Heart right ventricle (tissue), 16 donors: ENCODE results near the gene SMURF2. TPM values are rescaled to one million over a fixed set of nuclear protein-coding genes. Genes with fewer than 3 reads are reported as not detected.

Experiments
- ATAC-seq, 8 donors: fragments of 200-7000 bp; cut with Tn5 transposase; one replicate each; pipeline ENCODE4 v1.9.1; 2020; ENCODE audit warnings: mild to moderate bottlenecking in 8 of 8, moderate library complexity in 8 of 8, moderate number of reproducible peaks in 1 of 8
- DNase-seq, 2 donors: peaks; one replicate each; pipeline ENCODE4 v3.0.0-alpha.2; 2020
- H3K27ac ChIP-seq, 10 donors: fragments of 200-600 bp; sonication (generic) in 2 of 10; one replicate each; pipeline versions ENCODE4 v1.5.0 to v1.8.0; 2020 to 2022; ENCODE audit warnings: mild to moderate bottlenecking in 3 of 10
- H3K27me3 ChIP-seq, 7 donors: fragments of 200-600 bp; one replicate each; pipeline ENCODE4 v1.8.0; 2021 to 2022; ENCODE audit warnings: mild to moderate bottlenecking in 2 of 7
- H3K36me3 ChIP-seq, 9 donors: fragments of 200-600 bp; sonication (generic) in 1 of 9; one replicate each; pipeline versions ENCODE4 v1.5.0 to v1.8.0; 2020 to 2022; ENCODE audit warnings: mild to moderate bottlenecking in 2 of 9
- H3K4me1 ChIP-seq, 9 donors: fragments of 200-600 bp; sonication (generic) in 1 of 9; one replicate each; pipeline versions ENCODE4 v1.5.0 to v1.8.0; 2020 to 2022; ENCODE audit warnings: mild to moderate bottlenecking in 4 of 9
- H3K4me3 ChIP-seq, 10 donors: fragments of 200-600 bp; sonication (generic) in 2 of 10; one replicate each; pipeline versions ENCODE4 v1.5.0 to v1.8.0; 2020 to 2022; ENCODE audit warnings: mild to moderate bottlenecking in 7 of 10, moderate library complexity in 2 of 10
- H3K9me3 ChIP-seq, 11 donors: fragments of 200-600 bp in 10 of 11; sonication (generic) in 2 of 11; one replicate each; pipeline versions ENCODE4 v1.5.0 to v1.8.0; 2013 to 2022; ENCODE audit warnings: mild to moderate bottlenecking in 2 of 11, control low read depth in 1 of 11, moderate library complexity in 1 of 11
- WGBS, 2 donors: extraction: QIAGEN DNeasy Blood & Tissue Kit; methylation state at CpG; one replicate each; pipeline ENCODE4 v1.1.7; 2013; ENCODE audit warnings: inconsistent platforms in 1 of 2; 5-methylcytosine and 5-hydroxymethylcytosine counted together
- intact Hi-C, 10 donors: fragments of 100-400 bp; cut with DNase I; formaldehyde crosslinking; loops; one replicate each; pipeline versions ENCODE4 v1.11.1 to v1.14.2; 2022
- polyA plus RNA-seq, 2 donors: library from polyadenylated mRNA; stranded (reverse); fragments of 200-250 nt; gene quantifications; one replicate each; pipeline ENCODE4 v1.2.3, GENCODE V29; 2013
- total RNA-seq, 10 donors: library from RNA; stranded (reverse); fragmentation: NEBNext Ultra II Directional in 3 of 10; extraction: Animal tissue kit (Norgen Biotek cat#: 25700) in 3 of 10; gene quantifications; one replicate each; pipeline versions ENCODE4 v1.2.1 to v1.2.4, GENCODE V29; 2021 to 2023
- TF ChIP-seq, protein P1 (sequence below), 9 donors: fragments of 200-600 bp; sonication (generic) in 2 of 9; IDR thresholded peaks; one replicate each; pipeline versions ENCODE4 v1.5.0 to v1.8.0; 2021 to 2022; ENCODE audit warnings: antibody characterized with exemption in 9 of 9, mild to moderate bottlenecking in 5 of 9, moderate library complexity in 1 of 9
- donor health status: Arrhythmogenic right ventricular cardiomyopathy.
- donor health status: ischemic (EF 13 %, LVEDD 7.1; RV severe dilation, severe dysfunction).
- donor health status: healthy with polysubstance abuse.
- donor health status: DM: no; HTN: yes; CAD: no.
- donor health status: DM: no; HTN: no; CAD: no.
- donor health status: ischemic (EF 25% LVEDD 6.9; RV normal size, moderate dysfunction).
- donor health status: ischemic (EF 25% LVEDD 5.7; RV mildly dilated, moderate dysfunction).
- donor health status: healthy.
- donor health status: DM: yes; HTN: yes; CAD: no.
- donor health status: Ischemic cardiomyopathy.
- donor health status: ischemic (EF 35%, LVEDD 5.7; RV mildly dilated, moderate dysfunction).
- donor health status: nonischemic (EF 11% LVEDD 7.7; RV severe dilation, severe dysfunction).
- donor health status: DM: yes; HTN: yes; CAD: no.
- donor health status: PGD.
- donor health status: ischemic (EF 29% LVEDD 5.4; RV normal size, mild dysfunction).
- donor health status: nonischemic (EF 23%, LVEDD 6.1; RV moderate dilation, normal function).

The SMURF2 gene
- total and polyA plus RNA-seq, 12 donors, result 4.0 to 15.5 (median 12.2) TPM

DNA sequence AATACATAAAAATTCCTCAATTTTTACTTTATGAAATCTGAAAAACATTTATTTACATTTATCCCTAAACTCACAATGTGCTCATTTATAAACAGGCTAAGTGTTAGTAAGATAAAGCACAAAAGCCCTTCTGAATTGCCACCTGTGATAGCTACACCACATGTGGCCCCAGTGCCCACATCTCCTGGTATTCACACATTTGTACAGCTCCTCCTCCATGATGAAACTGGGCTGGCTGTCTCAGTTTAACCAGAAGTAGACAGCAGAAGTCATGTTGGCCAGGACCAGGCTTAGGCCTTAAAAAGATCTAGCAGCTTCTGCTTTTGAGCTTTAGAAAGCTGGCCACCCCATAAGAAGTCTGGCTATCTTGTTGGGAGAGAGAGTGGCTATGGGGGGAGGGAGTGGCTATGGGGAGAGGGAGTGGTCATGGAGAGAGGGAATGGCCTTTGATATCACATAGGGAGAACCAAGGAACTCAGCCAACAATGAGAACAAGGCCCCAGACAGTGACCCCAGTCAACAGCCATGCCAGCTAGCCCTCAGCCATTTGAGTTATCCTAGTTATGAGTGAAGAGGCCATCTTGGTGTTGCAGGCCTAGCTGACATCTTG is 108.0 kb downstream of the SMURF2 start:
- ATAC-seq, result no peak

GRCh38 chr17:64551461-64551860 is 110.6 kb downstream of the SMURF2 start:
- Histone ChIP-seq H3K27me3 (no peaks in the 10 kb centered on the region), H3K36me3 (peaks cover 0 to 100% (median 29%) of the 10 kb centered on the region in 9 donors), H3K4me3 (no peak overlapping the region), H3K9me3 (no peaks in the 10 kb centered on the region), H3K27ac (no peak overlapping the region), H3K4me1 (no peaks in the 10 kb centered on the region)
- intact Hi-C loops, result no loop called here
- no peak for ATAC-seq
- 86 to 91% methylated on average over 5 of the region's 5 CpGs for WGBS, 2 donors
- TF ChIP-seq, protein P1, sequence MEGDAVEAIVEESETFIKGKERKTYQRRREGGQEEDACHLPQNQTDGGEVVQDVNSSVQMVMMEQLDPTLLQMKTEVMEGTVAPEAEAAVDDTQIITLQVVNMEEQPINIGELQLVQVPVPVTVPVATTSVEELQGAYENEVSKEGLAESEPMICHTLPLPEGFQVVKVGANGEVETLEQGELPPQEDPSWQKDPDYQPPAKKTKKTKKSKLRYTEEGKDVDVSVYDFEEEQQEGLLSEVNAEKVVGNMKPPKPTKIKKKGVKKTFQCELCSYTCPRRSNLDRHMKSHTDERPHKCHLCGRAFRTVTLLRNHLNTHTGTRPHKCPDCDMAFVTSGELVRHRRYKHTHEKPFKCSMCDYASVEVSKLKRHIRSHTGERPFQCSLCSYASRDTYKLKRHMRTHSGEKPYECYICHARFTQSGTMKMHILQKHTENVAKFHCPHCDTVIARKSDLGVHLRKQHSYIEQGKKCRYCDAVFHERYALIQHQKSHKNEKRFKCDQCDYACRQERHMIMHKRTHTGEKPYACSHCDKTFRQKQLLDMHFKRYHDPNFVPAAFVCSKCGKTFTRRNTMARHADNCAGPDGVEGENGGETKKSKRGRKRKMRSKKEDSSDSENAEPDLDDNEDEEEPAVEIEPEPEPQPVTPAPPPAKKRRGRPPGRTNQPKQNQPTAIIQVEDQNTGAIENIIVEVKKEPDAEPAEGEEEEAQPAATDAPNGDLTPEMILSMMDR (IDR thresholded peaks at IDR 0.05), result no peak
- DNase-seq, result no peak

More for the DNA sequence above, 108.0 kb downstream of the SMURF2 start:
- Histone ChIP-seq H3K36me3 (peaks cover 0 to 100% (median 21%) of the 10 kb centered on the region in 9 donors), H3K4me3 (no peak overlapping the region), H3K4me1 (no peaks in the 10 kb centered on the region), H3K27me3 (no peaks in the 10 kb centered on the region), H3K9me3 (no peaks in the 10 kb centered on the region), H3K27ac (no peak overlapping the region)
- intact Hi-C loops, result no loop called here
- TF ChIP-seq, protein P1 (IDR thresholded peaks at IDR 0.05), result no peak
- DNase-seq, result no peak

- DNase-seq, result no peak
- Histone ChIP-seq H3K27ac (no peak overlapping the region), H3K4me3 (no peak overlapping the region), H3K36me3 (peaks cover 0 to 100% (median 24%) of the 10 kb centered on the region in 9 donors), H3K4me1 (no peaks in the 10 kb centered on the region), H3K27me3 (no peaks in the 10 kb centered on the region), H3K9me3 (no peaks in the 10 kb centered on the region)
- intact Hi-C loops, result no loop called here
- WGBS, 2 donors, result 76 to 86% methylated on average over 10 of the region's 10 CpGs
- no peak for ATAC-seq
- TF ChIP-seq, protein P1 (IDR thresholded peaks at IDR 0.05), result no peak
These were observed 114.8 kb downstream of the SMURF2 start for GRCh38 chr17:64547319-64547718.

DNA sequence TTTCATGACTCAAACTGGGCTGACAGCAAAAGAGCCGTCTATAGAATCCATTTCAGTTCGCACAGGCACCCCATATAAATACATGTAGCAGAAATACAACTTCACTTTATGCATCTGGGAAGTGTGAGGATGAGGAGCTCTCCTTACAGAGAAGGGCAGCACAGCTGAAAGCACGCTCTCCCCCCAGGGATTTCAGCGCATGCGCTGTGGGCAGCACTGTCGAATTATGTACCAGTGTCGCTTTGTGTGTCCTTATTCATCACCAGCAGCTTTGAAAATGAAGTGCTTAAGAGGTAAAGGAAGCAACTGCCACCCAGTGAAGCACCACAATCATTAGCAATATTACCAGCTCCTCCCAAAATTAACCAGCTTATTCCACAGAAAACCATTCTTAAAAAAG is 115.4 kb downstream of the SMURF2 start:
- H3K9me3 ChIP-seq, result no peaks in the 10 kb centered on the region
- ATAC-seq (no peak), DNase-seq (no peak)
- intact Hi-C loops, result no loop called here
- no peaks in the 10 kb centered on the region for H3K27me3 ChIP-seq
- TF ChIP-seq, protein P1 (IDR thresholded peaks at IDR 0.05), result no peak
- WGBS, 2 donors, result 82 to 85% methylated on average over 7 of the region's 7 CpGs
- H3K36me3 ChIP-seq, result peaks cover 0 to 100% (median 24%) of the 10 kb centered on the region in 9 donors
- no peak overlapping the region for H3K27ac ChIP-seq
- no peaks in the 10 kb centered on the region for H3K4me1 ChIP-seq
- no peak overlapping the region for H3K4me3 ChIP-seq
